CD4-positive, alpha-beta memory T cell (primary cell): ENCODE data around the gene DOLPP1. TPM values are rescaled to one million over a fixed set of nuclear protein-coding genes. Genes with fewer than 3 reads are reported as not detected.
A peak's percentile ranks its signal among the peaks of the same experiment; 100 is the strongest.
"Not testable (repeated sequence)": the region's sequence is repeated elsewhere in the genome, so short reads cannot be mapped to it uniquely, and the experiment has no call there.

Experiments
- CTCF ChIA-PET: fragments of 350-600 bp; sonication (Branson Sonifier 250); formaldehyde crosslinking; loops from one replicate; lab custom pipeline; 2021; ENCODE audit warnings: inconsistent platforms; ENCODE audit not compliant: partially characterized antibody; lab: Charles Lee
- POLR2A ChIA-PET: fragments of 350-600 bp; sonication (Branson Sonifier 250); formaldehyde crosslinking; loops from one replicate; lab custom pipeline; 2021; ENCODE audit not compliant: partially characterized antibody; lab: Charles Lee
- DNase-seq, 5 donors: peaks; one replicate each; pipeline versions ENCODE4 v3.0.0 to v3.0.0-alpha.2; 2020 to 2022; ENCODE audit warnings: mixed read lengths in 1 of 5
- H3K27ac ChIP-seq: one replicate; pipeline ENCODE4 v1.7.0; 2013; ENCODE audit warnings: low read depth, low read length
- H3K27me3 ChIP-seq: 2 replicates; pipeline ENCODE4 v1.7.0; 2013; ENCODE audit warnings: mild to moderate bottlenecking, low read length, moderate library complexity; ENCODE audit not compliant: insufficient read depth
- H3K36me3 ChIP-seq: 2 replicates; pipeline ENCODE4 v1.7.0; 2013; ENCODE audit warnings: mild to moderate bottlenecking, low read length, moderate library complexity; ENCODE audit not compliant: insufficient read depth
- H3K4me1 ChIP-seq: 2 replicates; pipeline ENCODE4 v1.7.0; 2013; ENCODE audit warnings: mild to moderate bottlenecking, low read length, moderate library complexity; ENCODE audit not compliant: insufficient read depth
- H3K4me3 ChIP-seq, 2 donors: one replicate each; pipeline ENCODE4 v1.7.0; 2013; ENCODE audit warnings: low read length in 2 of 2, mild to moderate bottlenecking in 1 of 2
- H3K9me3 ChIP-seq, 2 donors: one replicate each; pipeline ENCODE4 v1.7.0; 2013; ENCODE audit warnings: low read length in 2 of 2, control low read depth in 1 of 2; ENCODE audit not compliant: control insufficient read depth in 1 of 2
- H3K27ac Mint-ChIP-seq, 7 donors: one replicate each; pipeline ENCODE4 v1.8.0; 2020 to 2021; ENCODE audit warnings: mixed read lengths in 7 of 7, mild to moderate bottlenecking in 6 of 7, inconsistent platforms in 3 of 7, moderate library complexity in 3 of 7
- H3K27me3 Mint-ChIP-seq, 2 donors: one replicate each; pipeline ENCODE4 v1.8.0; 2020 to 2021; ENCODE audit warnings: mixed read lengths in 2 of 2
- H3K36me3 Mint-ChIP-seq, 2 donors: one replicate each; pipeline ENCODE4 v1.8.0; 2020 to 2021; ENCODE audit warnings: mixed read lengths in 2 of 2, inconsistent platforms in 1 of 2, mild to moderate bottlenecking in 1 of 2
- H3K4me1 Mint-ChIP-seq, 4 donors: one replicate each; pipeline ENCODE4 v1.8.0; 2020 to 2021; ENCODE audit warnings: mixed read lengths in 4 of 4, mild to moderate bottlenecking in 1 of 4
- H3K4me3 Mint-ChIP-seq, 8 donors: one replicate each; pipeline ENCODE4 v1.8.0; 2020 to 2021; ENCODE audit warnings: mixed read lengths in 8 of 8, mild to moderate bottlenecking in 7 of 8, moderate library complexity in 6 of 8, inconsistent platforms in 3 of 8
- H3K9me3 Mint-ChIP-seq, 8 donors: one replicate each; pipeline ENCODE4 v1.8.0; 2020 to 2021; ENCODE audit warnings: mixed read lengths in 8 of 8, mild to moderate bottlenecking in 5 of 8, inconsistent platforms in 3 of 8, moderate library complexity in 1 of 8
- intact Hi-C: fragments of 100-400 bp; cut with micrococcal nuclease; formaldehyde crosslinking; loops from one replicate; pipeline ENCODE4 v1.15.1; 2023
- polyA plus RNA-seq, 2 donors: library from polyadenylated mRNA; unstranded; fragments of 300-500 nt; fragmentation: Illumina TruSeq; gene quantifications; one replicate each; pipeline ENCODE4 v1.2.3, GENCODE V29; 2021
- total RNA-seq, 2 experiments: library from RNA; stranded (reverse); gene quantifications; one replicate each; pipeline ENCODE4 v1.2.3, GENCODE V29; 2021

Gene DOLPP1
- total and polyA plus RNA-seq, 4 experiments from 2014 or later: 10.1 to 13.0 (median 12.1) TPM

DNA sequence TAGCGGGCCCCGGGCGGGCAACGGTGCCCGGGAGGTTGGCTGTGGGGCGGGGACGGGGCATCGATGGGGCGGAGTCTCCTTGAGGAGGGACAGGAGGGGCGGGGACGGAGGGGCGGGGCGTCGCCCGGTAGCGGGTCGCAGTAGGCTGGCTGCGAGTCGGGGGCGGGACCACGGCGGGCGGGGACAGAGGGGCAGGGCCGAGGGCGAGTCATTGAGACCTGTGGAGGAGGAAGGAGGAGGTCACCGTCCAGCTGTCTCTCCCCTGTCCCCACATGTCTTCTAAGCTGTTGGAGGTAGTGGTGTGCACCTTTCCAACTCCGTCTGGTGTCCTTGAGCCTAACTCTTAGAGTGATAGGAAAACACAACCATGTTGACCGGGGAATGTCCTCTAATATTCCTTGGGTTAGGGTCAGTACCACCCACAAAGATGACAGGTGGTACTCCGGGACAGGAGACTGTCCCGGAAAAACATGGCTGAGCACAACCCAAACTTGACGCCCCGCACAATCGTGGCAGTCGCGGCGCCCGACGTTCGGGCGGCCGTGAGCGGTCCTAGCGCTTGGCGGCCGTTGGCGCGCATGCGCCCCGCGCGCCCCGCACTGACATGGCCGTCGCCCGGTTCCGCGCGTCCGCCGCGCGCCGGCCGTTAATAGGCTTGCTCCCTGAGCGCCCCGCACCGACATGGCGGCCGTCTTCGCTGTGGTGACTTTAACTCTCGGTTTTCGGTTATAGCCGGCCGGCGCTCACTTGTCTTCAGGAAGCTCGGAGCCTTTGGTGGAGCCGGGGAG lies 30.0 kb downstream of the DOLPP1 start, which contains the start of the genes CRAT and PTPA:
CRAT (minus strand) TSS at position 54 of the 788 bp plus-strand sequence. CDS start 284 bp downstream, outside the sequence.
PTPA (plus strand) TSS at position 676 of the 788 bp plus-strand sequence. CDS start 186 bp downstream, outside the sequence.
- Mint-ChIP-seq H3K27me3 (no peaks in the 10 kb centered on the region), H3K4me1 (peaks cover 17 to 46% (median 29%) of the 10 kb centered on the region in 4 donors), H3K4me3 (peak within 1 kb of the TSS; percentile 92 to 99 (median 94)), H3K27ac (peak within 1 kb of the TSS; percentile 83 to 97 (median 96)), H3K9me3 (peaks cover 0 to 1% (median 0%) of the 10 kb centered on the region in 8 donors), H3K36me3 (peaks cover 3 to 4% of the 10 kb centered on the region in 2 donors)
- H3K27me3 ChIP-seq: no peaks in the 10 kb centered on the region
- peak within 1 kb of the TSS; percentile 90 to 93 for H3K4me3 ChIP-seq
- intact Hi-C loops: loop anchor here (1.0 to 2.0 kb wide), 4 partner anchors 28 to 82 kb away; partner anchors contain the start of genes DOLPP1, MIGA2 and SH3GLB2
- ChIA-PET CTCF (interaction anchor here (1.4 to 5.4 kb wide), 3 partner anchors 11 to 513 kb away, joined by 3 to 31 read pairs (median 7); no protein-coding TSS in a partner anchor), POLR2A (interaction anchor here (0.6 to 4.5 kb wide), 18 partner anchors 12 to 1126 kb away, joined by 3 to 22 read pairs (median 4); partner anchors contain the start of genes DOLPP1, IER5L, MIGA2 and NTMT1)
- H3K27ac ChIP-seq: peak within 1 kb of the TSS; percentile 84
- peaks cover 40% of the 10 kb centered on the region for H3K4me1 ChIP-seq
- peak; percentile 90 to 96 (median 91) for DNase-seq
- H3K9me3 ChIP-seq: no peaks in the 10 kb centered on the region
- H3K36me3 ChIP-seq: no peaks in the 10 kb centered on the region

GRCh38 chr9:129111528-129112151 lies 30.7 kb downstream of the DOLPP1 start:
- H3K4me1 Mint-ChIP-seq: peaks cover 17 to 46% (median 29%) of the 10 kb centered on the region in 4 donors
- POLR2A ChIA-PET: interaction anchor here (0.6 to 4.5 kb wide), 16 partner anchors 11 to 1125 kb away, joined by 3 to 22 read pairs (median 4); partner anchors contain the start of genes DOLPP1, IER5L, MIGA2 and SH3GLB2
- peak overlapping the region; percentile 92 to 99 (median 94) for H3K4me3 Mint-ChIP-seq
- Histone ChIP-seq H3K27ac (peak overlapping the region; percentile 84), H3K4me3 (peak overlapping the region; percentile 64 to 90), H3K36me3 (no peaks in the 10 kb centered on the region), H3K27me3 (no peaks in the 10 kb centered on the region), H3K4me1 (peaks cover 40% of the 10 kb centered on the region), H3K9me3 (no peaks in the 10 kb centered on the region)
- H3K9me3 Mint-ChIP-seq: peaks cover 0 to 1% (median 0%) of the 10 kb centered on the region in 8 donors
- peak overlapping the region; percentile 83 to 97 (median 88) for H3K27ac Mint-ChIP-seq
- CTCF ChIA-PET: interaction anchor here (1.4 to 5.4 kb wide), 3 partner anchors 10 to 513 kb away, joined by 3 to 31 read pairs (median 7); no protein-coding TSS in a partner anchor
- no peaks in the 10 kb centered on the region for H3K27me3 Mint-ChIP-seq
- H3K36me3 Mint-ChIP-seq: peaks cover 3 to 4% of the 10 kb centered on the region in 2 donors
- intact Hi-C loops: loop anchor here (1.0 to 2.0 kb wide), 4 partner anchors 27 to 83 kb away; partner anchors contain the start of genes DOLPP1, MIGA2 and SH3GLB2
- DNase-seq: peak in 1 of 5 donors; percentile 5

GRCh38 chr9:129112526-129112925 lies 31.6 kb downstream of the DOLPP1 start:
- H3K36me3 ChIP-seq, H3K27ac ChIP-seq, intact Hi-C loops, DNase-seq, H3K27me3 ChIP-seq, H3K27me3 Mint-ChIP-seq, H3K9me3 Mint-ChIP-seq, H3K9me3 ChIP-seq, H3K36me3 Mint-ChIP-seq: not testable (repeated sequence)
- Mint-ChIP-seq H3K4me1 (peaks cover 17 to 46% (median 29%) of the 10 kb centered on the region in 4 donors), H3K27ac (peak overlapping the region in 1 of 7 donors; percentile 88), H3K4me3 (peak overlapping the region; percentile 92 to 99 (median 94))
- POLR2A ChIA-PET: interaction anchor here (0.8 to 4.5 kb wide), 5 partner anchors 19 to 513 kb away, joined by 3 to 22 read pairs (median 11); partner anchors contain the start of genes DOLPP1, IER5L and NTMT1
- CTCF ChIA-PET: interaction anchor here (1.6 to 5.4 kb wide), 2 partner anchors 9 to 19 kb away, joined by 7 to 31 read pairs; no protein-coding TSS in a partner anchor
- Histone ChIP-seq H3K4me1 (peaks cover 40% of the 10 kb centered on the region), H3K4me3 (peak overlapping the region; percentile 64 to 90)

DNA sequence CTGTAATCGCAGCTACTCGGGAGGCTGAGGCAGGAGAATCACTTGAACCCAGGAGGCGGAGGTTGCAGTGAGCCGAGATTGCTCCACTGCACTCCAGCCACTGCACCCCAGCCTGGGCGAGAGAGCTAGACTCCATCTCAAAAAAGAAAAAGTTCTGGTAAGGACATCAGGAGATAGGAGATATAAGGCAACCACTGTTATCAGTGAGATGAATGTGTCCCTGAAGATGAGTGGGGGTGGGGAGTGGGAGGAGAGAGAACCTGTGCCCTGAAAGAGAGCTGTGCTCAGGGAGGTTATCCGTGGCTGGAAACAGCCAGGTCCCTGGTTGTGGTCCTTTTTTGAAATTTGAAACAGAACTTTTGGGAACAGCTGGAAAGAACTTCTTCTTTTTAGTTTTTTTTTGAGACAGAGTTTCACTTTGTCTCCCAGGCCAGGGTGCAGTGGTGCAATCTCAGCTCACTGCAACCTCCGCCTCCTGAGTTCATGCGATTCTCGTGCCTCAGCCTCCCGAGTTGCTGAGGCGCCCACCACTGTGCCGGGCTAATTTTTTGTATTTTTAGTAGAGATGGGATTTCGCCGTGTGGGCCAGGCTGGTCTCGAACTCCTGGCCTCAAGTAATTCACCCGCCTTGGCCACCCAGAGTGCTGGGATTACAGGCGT lies 32.9 kb downstream of the DOLPP1 start:
- peaks cover 0 to 2% of the 10 kb centered on the region in 2 donors for H3K36me3 Mint-ChIP-seq

DNA sequence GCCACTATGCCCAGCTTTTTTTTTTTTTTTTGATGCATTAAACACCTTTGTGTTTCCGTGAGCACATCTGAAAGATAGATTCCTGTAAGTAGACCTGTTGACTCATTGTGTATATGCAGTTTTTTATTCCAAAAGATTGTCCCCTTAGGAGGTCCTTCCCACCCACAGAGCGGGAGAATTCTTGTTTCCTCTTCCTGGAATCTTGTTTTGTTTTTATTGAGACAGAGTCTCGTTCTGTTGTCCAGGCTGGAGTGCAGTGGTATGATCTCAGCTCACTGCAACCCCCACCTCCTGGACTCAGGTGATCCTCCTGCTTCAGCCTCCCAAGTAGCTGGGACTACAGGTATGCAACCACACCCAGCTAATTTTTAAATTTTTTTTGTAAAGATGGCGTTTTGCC lies 37.9 kb downstream of the DOLPP1 start:
- Histone ChIP-seq H3K27me3 (no peaks in the 10 kb centered on the region), H3K4me3 (no peak overlapping the region), H3K9me3 (no peaks in the 10 kb centered on the region), H3K27ac (no peak overlapping the region), H3K4me1 (peaks cover 12% of the 10 kb centered on the region), H3K36me3 (peaks cover 26% of the 10 kb centered on the region)
- Mint-ChIP-seq H3K27me3 (no peaks in the 10 kb centered on the region), H3K9me3 (peaks cover 0 to 1% (median 0%) of the 10 kb centered on the region in 8 donors), H3K4me1 (peaks cover 7 to 23% (median 9%) of the 10 kb centered on the region in 4 donors), H3K4me3 (no peak overlapping the region), H3K36me3 (peaks cover 16 to 23% of the 10 kb centered on the region in 2 donors), H3K27ac (no peak overlapping the region)
- no peak for DNase-seq
- ChIA-PET POLR2A (no interaction called here), CTCF (interaction anchor here (1.3 kb wide), 1 partner anchor 13 kb away, joined by 6 read pairs; no protein-coding TSS in a partner anchor)
- intact Hi-C loops: no loop called here

More for the DNA sequence above, 32.9 kb downstream of the DOLPP1 start:
- no peak for DNase-seq
- CTCF ChIA-PET: interaction anchor here (0.9 to 5.4 kb wide), 3 partner anchors 17 to 624 kb away, joined by 3 to 31 read pairs (median 4); no protein-coding TSS in a partner anchor
- no peaks in the 10 kb centered on the region for H3K27me3 Mint-ChIP-seq
- POLR2A ChIA-PET: no interaction called here
- intact Hi-C loops: no loop called here
- Histone ChIP-seq H3K27ac (no peak overlapping the region), H3K4me3 (no peak overlapping the region), H3K36me3 (no peaks in the 10 kb centered on the region), H3K9me3 (no peaks in the 10 kb centered on the region), H3K4me1 (peaks cover 40% of the 10 kb centered on the region), H3K27me3 (no peaks in the 10 kb centered on the region)
- H3K27ac Mint-ChIP-seq: no peak overlapping the region
- H3K4me1 Mint-ChIP-seq: peaks cover 17 to 43% (median 28%) of the 10 kb centered on the region in 4 donors
- peaks cover 0 to 1% (median 0%) of the 10 kb centered on the region in 8 donors for H3K9me3 Mint-ChIP-seq
- H3K4me3 Mint-ChIP-seq: peak overlapping the region in 1 of 8 donors; percentile 30

DNA sequence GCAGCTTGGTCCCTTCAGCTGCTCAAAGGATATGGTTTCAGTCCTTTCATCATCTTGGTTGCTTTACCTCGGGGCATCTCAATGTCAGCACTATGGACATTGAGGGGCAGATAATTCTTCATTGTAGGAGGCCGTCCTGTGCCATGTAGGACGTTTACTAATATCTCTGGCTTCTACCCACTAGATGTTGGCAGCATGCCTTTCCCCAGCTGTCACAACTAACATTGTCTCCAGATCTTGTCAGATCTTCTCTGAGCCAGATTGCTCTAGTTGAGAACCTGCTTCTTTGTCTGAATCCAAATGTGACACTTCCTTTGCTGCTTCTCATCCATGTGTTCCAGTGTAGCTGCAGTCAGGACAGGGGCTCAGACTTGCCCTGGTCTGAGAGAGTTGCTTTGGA lies 40.6 kb downstream of the DOLPP1 start:
- Mint-ChIP-seq H3K36me3 (peaks cover 23 to 36% of the 10 kb centered on the region in 2 donors), H3K9me3 (no peaks in the 10 kb centered on the region), H3K27ac (peak overlapping the region in 1 of 7 donors; percentile 25), H3K4me3 (no peak overlapping the region), H3K27me3 (no peaks in the 10 kb centered on the region), H3K4me1 (peaks cover 0 to 7% (median 0%) of the 10 kb centered on the region in 4 donors)
- no peak overlapping the region for H3K4me3 ChIP-seq
- H3K27ac ChIP-seq: no peak overlapping the region
- H3K36me3 ChIP-seq: peaks cover 34% of the 10 kb centered on the region
- ChIA-PET CTCF (interaction anchor here (0.6 to 2.5 kb wide), 3 partner anchors 9 to 917 kb away, joined by 3 to 15 read pairs (median 7); no protein-coding TSS in a partner anchor), POLR2A (interaction anchor here (2.0 kb wide), 1 partner anchor 10 kb away, joined by 4 read pairs; no protein-coding TSS in a partner anchor)
- no peaks in the 10 kb centered on the region for H3K9me3 ChIP-seq
- intact Hi-C loops: no loop called here
- H3K4me1 ChIP-seq: no peaks in the 10 kb centered on the region
- no peak for DNase-seq
- H3K27me3 ChIP-seq: no peaks in the 10 kb centered on the region
